Ishikawa (cell line): Measurements from ENCODE around the gene KLF6.

ENCODE experiments used
- CEBPB ChIP-seq: IDR thresholded peaks from 2 replicates; pipeline ENCODE4 v1.6.1; 2012
- CREB1 ChIP-seq: IDR thresholded peaks from 2 replicates; pipeline ENCODE4 v1.6.1; 2012; ENCODE audit warnings: low read depth
- EGR1 ChIP-seq: IDR thresholded peaks from 2 replicates; pipeline ENCODE4 v1.6.1; 2012
- EP300 ChIP-seq: IDR thresholded peaks from 2 replicates; pipeline ENCODE4 v1.6.1; 2012; ENCODE audit warnings: borderline replicate concordance
- FOXM1 ChIP-seq: IDR thresholded peaks from 2 replicates; pipeline ENCODE4 v1.6.1; 2012; ENCODE audit warnings: low read depth, borderline replicate concordance
- MAX ChIP-seq: IDR thresholded peaks from 2 replicates; pipeline ENCODE4 v1.6.1; 2012
- NFIC ChIP-seq: IDR thresholded peaks from 2 replicates; pipeline ENCODE4 v1.6.1; 2012
- RAD21 ChIP-seq: IDR thresholded peaks from 2 replicates; pipeline ENCODE4 v1.6.1; 2012; ENCODE audit warnings: low read depth
- TAF1 ChIP-seq: IDR thresholded peaks from 2 replicates; pipeline ENCODE4 v1.6.1; 2012; ENCODE audit warnings: low read depth, mild to moderate bottlenecking
- TCF12 ChIP-seq: IDR thresholded peaks from 2 replicates; pipeline ENCODE4 v1.6.1; 2012; ENCODE audit warnings: low read depth
- TEAD4 ChIP-seq: IDR thresholded peaks from 2 replicates; pipeline ENCODE4 v1.6.1; 2012
- USF1 ChIP-seq: IDR thresholded peaks from 2 replicates; pipeline ENCODE4 v1.6.1; 2012
- YY1 ChIP-seq: IDR thresholded peaks from 2 replicates; pipeline ENCODE4 v1.6.1; 2012; ENCODE audit warnings: low read depth
- ZBTB7A ChIP-seq: IDR thresholded peaks from 2 replicates; pipeline ENCODE4 v1.6.1; 2012; ENCODE audit warnings: low read depth
- TF ChIP-seq, protein P1 (sequence below): IDR thresholded peaks from 2 replicates; pipeline ENCODE4 v1.6.1; 2012; ENCODE audit warnings: low read depth, mild to moderate bottlenecking

KLF6 gene

DNA sequence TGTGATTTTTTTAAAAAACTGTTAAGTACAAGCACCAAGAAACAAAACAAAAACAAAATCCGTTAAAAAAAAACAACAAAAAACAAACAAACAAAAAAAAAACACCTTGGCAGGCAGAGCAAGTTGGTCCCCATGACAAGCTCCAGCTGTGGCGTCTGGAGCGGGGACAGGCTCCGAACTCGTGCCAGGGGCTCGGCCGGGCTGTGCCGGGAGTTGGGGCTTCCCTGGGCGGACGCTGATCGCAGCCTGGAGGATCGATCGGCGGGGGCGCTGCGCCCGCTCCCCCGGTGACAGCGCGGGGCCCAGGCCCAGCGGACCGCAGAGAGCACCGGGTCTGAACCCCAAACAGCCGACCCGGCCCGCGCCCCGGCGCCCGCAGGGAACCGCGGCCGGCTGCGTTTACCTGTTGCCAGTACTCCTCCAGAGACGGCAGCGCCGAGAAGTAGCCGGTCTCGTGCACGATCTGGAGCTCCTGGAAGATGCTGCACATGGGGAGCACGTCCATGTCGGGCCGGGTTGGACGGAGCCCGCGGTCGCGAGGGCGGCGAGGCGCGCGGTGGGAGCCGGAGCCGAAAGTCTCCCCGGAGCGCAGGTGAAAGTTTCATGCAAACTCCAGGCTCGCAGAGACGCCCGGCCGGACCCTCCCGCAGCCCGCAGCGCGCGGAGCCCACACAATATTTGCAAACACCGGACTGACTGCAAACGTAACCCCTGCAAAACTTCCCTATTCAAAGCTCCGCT, at the start of gene KLF6:
Gene KLF6 (minus strand): TSS at position 700 of the 741 bp plus-strand sequence. CDS start 195 bp downstream, at position 505.
- TF ChIP-seq CREB1 (no peak), TAF1 (peak; percentile 5; the same call in 1 of the 2 replicates), RAD21 (no peak), TEAD4 (no peak), EP300 (peak; percentile 1; the same call in 1 of the 2 replicates), NFIC (no peak)

DNA sequence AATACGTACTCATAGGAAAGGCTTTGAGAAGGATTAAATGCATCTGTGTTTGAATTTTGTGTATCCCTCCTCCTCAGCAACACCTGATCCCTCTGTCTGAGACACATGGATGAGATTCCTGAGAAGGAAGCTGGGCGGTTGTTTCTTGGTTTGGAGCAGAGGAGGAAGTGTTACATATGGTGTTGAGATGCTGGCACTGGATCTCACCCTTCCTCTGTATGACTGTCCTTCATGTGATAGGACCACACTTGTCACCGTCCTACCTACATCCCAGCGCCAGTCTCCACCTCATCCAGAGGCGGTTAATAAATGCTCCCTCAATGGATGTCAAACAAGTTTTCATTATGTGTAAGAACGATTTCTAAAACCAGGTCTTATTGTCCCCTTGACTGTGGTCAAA, 49.4 kb upstream of the KLF6 start:
- no peak for TF ChIP-seq EGR1
- no peak for TF ChIP-seq EP300
- no peak for TF ChIP-seq CEBPB
- no peak for TF ChIP-seq NFIC
- TF ChIP-seq, protein P1, sequence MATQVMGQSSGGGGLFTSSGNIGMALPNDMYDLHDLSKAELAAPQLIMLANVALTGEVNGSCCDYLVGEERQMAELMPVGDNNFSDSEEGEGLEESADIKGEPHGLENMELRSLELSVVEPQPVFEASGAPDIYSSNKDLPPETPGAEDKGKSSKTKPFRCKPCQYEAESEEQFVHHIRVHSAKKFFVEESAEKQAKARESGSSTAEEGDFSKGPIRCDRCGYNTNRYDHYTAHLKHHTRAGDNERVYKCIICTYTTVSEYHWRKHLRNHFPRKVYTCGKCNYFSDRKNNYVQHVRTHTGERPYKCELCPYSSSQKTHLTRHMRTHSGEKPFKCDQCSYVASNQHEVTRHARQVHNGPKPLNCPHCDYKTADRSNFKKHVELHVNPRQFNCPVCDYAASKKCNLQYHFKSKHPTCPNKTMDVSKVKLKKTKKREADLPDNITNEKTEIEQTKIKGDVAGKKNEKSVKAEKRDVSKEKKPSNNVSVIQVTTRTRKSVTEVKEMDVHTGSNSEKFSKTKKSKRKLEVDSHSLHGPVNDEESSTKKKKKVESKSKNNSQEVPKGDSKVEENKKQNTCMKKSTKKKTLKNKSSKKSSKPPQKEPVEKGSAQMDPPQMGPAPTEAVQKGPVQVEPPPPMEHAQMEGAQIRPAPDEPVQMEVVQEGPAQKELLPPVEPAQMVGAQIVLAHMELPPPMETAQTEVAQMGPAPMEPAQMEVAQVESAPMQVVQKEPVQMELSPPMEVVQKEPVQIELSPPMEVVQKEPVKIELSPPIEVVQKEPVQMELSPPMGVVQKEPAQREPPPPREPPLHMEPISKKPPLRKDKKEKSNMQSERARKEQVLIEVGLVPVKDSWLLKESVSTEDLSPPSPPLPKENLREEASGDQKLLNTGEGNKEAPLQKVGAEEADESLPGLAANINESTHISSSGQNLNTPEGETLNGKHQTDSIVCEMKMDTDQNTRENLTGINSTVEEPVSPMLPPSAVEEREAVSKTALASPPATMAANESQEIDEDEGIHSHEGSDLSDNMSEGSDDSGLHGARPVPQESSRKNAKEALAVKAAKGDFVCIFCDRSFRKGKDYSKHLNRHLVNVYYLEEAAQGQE, result no peak
- TF ChIP-seq USF1, result no peak
- no peak for TF ChIP-seq FOXM1
- TF ChIP-seq TEAD4, result no peak
- no peak for TF ChIP-seq YY1
- no peak for TF ChIP-seq CREB1
- no peak for TF ChIP-seq TAF1
- TF ChIP-seq RAD21, result no peak
- no peak for TF ChIP-seq TCF12
- no peak for TF ChIP-seq MAX
- TF ChIP-seq ZBTB7A, result no peak

DNA sequence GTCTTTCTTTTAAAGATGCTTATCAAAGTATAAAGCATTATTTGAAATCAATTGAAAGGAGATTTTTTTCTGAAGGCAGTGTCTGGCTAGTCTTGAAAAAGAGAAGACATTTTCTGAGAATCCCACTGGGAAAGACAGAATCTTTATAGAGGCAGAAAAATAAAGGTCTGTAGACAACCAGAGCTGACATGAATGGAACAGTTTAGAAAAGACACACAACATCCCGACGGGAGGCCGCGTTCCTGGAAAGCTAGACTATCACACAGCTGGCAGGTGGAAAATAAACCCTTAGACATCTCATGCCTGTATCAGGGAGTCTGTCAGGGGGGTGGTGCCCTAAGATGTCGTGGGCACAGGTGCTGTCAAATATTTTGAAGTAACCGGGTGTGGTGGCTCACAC, 48.0 kb upstream of the KLF6 start:
- TF ChIP-seq FOXM1 (no peak), MAX (no peak), TAF1 (no peak), RAD21 (no peak), EGR1 (no peak), YY1 (no peak), CEBPB (no peak), CREB1 (no peak), EP300 (no peak), TCF12 (no peak), TEAD4 (no peak), USF1 (no peak)

DNA sequence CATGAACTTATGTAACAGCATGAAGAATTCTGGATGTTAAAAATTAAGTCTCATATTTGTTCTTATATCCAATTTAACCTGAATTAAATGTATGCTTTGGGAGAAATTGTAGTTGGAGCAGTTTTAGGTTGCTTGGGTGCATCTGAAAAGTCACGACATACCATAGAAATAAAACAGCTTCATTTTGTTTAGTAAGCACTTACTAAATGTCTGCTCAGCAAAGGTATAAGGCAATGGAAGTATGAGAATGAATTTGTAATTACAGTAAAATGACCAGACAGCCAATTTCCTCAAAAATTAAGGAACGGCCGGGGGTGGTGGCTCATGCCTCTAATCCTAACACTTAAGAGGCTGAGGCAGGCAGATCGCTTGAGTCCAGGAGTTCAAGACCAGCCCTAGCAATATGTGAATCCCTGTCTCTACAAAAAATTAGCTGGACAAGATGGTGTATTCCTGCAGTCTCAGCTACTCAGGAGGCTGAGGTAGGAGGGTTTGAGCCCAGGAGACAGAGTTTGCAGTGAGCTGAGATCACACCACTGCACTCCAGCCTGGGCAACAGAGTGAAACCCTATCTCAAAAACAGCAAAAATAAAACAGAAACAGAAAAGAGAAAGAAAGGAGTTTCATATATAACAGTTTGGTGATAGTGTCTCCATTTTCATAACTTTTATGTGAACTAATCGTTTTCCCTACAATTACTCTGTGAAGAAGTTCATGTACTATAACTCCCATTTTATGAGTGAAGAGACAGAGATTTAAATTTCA, 47.2 kb upstream of the KLF6 start:
- TF ChIP-seq CEBPB, result no peak
- no peak for TF ChIP-seq EP300
- no peak for TF ChIP-seq RAD21
- no peak for TF ChIP-seq NFIC
- no peak for TF ChIP-seq ZBTB7A
- TF ChIP-seq YY1, result no peak
- TF ChIP-seq TAF1, result no peak
- TF ChIP-seq USF1, result no peak
- no peak for TF ChIP-seq MAX
- TF ChIP-seq, protein P1, result no peak
- TF ChIP-seq FOXM1, result no peak
- TF ChIP-seq TCF12, result no peak
- no peak for TF ChIP-seq CREB1
- no peak for TF ChIP-seq EGR1
